GM04504 (cell line): ENCODE data around the gene USP24.
"Not testable (repeated sequence)": the region's sequence is repeated elsewhere in the genome, so short reads cannot be mapped to it uniquely, and the experiment has no call there.

Experiments
- DNase-seq: peaks from one replicate; pipeline ENCODE4 v3.0.0-alpha.2; 2012; ENCODE audit warnings: low read depth

The USP24 gene

DNA sequence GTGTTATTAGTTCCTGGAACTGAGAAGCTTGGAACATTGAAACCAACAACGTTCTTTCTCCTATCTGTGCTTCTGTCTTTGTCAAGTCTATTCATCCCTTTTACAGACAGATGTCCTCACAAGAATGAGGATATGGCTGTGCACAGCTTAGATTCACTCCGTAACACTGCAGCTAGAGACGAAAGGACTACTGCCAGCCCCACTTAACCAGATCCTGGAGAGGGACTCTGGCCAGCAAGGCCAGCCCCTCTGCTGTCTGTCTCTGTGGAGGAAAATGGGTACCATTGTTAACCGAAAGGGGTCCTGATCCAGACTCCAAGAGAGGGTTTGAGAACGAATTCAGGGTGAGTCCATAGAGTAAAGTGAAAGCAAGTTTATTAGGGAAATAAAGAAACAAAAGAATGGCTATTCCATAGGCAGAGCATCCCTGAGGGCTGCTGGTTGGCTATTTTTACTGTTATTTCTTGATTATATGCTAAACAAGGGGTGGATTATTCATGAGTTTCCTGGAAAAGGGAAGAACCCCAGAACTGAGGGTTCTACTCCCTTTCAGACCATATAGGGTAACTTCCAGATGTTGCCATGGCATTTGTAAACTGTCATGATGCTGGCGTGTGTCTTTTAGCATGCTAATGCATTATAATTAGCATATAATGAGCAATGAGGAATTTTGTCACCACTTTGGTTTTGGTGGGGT, 17.4 kb upstream of the USP24 start:
- DNase-seq, result no peak

DNA sequence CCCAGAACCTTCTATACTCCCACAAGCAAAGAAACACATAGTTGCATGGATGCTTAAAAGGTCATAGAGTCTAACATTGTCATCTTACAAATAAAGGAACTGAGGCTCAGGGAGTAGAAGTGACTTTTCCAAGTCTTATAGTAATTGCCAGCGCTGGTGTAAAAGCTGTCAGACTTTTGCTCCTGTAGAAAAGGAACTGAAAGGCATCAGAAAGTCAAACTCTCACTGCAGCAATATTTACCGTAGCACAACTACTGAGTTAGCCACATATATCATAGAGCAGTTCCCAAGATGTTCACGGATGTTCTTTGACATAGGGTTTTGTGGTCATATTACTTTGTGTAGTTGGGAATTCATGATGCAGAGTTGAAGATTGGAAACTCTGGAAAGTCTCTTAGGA, 16.6 kb upstream of the USP24 start:
- DNase-seq, result no peak

DNA sequence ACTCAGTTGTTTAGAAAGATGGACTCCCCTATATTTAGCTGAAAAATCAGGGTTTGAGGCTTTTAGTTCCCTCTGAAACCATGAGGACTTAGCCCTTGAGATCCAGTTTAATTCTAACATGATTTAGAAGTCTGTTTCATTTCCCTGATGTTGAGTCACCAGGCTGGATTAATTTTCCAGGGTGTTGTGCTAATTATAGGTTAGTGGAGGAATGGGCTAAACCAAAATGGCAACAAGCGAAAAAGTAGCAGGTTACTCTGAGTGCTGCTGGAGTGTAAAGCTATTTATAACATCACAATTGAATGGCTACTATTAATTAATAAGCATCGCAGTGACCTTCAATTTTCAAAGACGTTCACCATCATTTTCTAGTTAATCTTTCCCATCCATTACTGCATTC, 15.5 kb upstream of the USP24 start:
- no peak for DNase-seq

DNA sequence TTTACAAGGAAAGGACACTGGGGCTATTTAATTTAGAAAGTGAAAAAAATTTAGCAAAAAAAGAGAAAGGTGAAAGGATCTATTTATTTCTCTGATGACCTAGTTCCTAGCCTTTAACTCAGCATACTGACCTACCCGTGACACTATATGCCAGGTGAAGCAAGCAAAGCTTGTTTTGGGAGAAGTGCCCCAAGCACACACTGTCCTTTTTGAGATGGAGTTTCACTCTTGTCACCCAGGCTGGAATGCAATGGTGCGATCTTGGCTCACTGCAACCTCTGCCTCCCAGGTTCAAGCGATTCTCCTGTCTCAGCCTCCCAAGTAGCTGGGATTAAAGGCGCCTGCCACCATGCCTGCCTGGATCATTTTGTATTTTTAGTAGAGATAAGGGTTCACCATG, 14.6 kb upstream of the USP24 start:
- not testable (repeated sequence) for DNase-seq

DNA sequence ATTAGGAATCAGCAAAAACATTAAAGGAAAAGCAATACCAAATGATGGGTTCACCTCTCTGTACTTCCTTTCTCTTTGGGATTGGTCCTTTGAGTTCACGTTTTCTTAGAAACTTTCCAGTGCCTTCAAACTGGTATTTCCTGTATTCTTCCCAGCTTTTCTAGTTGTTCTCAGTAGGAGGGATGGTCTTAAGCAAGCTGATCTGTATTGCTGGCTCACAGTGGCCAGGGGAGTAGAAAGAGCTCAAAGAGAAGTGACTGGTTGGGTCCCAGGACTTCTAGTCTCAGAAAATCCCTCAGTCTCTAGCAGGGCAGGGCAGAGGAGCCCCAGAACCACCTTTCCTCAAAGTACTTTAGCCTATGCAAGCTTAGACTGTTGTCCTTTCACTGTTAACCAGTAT, 10.1 kb upstream of the USP24 start:
- DNase-seq, result no peak

DNA sequence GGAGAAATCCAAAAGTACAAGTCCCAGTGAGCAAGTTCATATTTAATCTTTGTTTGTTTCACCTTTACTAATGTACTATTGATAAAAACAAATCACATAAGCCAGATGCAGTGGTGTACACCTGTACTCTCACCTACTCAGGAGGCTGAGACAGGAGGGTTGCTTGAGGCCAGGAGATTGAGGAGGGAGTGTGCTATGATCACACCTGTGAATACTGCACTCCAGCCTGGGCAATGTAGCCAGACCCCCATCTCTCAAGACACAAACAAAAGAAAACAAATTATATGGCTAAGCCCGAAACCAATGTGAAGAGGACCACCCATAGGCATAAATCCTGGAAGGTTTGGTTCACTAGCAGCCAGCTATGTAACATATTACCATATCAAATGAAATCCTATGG, 9.6 kb upstream of the USP24 start:
- DNase-seq, result no peak

DNA sequence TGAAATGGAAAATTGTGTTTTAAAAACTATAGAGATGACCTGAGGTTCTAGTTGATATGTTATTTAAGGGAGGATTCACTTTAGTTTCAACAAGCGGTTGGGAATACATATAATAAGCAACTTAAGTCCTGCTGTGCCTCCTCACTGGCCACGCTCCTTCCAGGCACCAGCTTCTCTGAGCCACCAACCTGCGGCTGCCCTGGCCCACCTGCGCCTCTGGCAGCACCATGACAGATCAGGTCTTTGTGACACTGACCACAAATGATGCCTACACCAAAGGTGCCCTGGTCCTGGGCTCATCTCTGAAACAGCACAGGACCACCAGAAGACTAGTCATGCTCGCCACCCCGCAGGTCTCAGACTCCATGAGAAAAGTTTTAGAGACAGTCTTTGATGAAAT, 7.0 kb upstream of the USP24 start:
- DNase-seq, result no peak

DNA sequence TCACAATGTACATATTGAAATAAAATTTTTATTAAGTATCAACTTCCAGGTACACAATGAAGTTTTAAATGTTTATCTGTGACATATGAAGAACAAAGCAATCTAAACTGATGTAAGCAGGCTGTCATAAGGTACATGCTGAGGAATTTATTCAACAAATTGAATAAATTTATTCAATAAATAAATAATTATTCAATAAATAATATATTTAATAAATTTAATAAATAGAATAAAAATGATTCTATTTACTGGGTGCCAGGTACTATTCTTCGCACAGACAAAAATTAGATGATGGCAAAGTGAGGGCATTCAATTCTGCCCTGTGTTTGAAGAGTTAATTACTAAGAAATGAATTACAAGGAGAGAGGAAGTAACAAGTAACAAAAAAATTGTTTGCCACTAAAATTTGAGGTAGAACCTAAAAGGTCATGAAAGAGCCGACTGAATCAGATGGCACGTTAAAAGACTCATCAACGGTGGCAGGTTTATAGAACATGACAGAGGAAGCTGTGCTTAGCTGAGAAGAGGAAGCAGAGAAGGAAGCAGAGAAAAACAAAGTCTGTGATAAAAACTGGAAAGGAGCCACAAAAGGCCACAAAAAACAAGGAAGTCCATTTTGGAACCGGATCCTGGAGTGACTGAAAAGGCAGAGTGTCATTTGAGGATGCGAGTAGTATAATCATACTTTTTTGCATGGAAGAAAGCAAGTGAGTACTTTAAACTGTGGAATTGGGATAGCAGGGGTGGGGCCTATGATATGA, 2.2 kb upstream of the USP24 start:
- no peak for DNase-seq

DNA sequence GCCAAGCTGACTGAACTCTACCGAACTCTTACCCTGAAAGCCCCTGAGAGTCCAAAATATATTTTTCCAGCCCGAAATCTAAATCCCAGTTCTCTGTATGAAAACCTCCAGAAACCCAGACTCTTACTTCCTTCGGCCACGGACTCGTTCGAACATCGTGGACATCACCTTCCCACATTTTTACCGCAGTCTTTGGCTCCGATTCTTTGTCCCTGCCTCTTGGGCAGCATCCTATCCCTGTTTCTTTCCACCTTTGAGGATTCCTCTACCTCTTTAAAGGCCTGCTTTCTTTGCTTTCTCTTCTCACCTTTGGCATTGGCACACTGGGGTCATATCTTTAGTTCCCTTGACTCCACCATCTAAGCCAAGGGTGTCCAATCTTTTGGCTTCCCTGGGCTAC, 932 bp upstream of the USP24 start:
- DNase-seq, result no peak

DNA sequence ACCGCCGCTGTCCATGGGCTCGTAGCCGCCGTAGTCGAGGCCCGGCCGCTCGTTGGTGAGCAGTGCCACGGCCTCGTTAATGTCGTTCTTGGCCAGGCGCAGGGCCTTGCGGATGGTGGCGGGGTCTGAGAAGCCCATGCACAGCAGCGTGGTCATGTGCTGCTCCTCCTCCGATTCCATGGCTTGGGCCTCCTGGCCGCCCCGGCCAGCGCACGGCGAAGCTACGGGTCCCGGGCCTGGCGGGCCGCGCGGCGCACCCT, 300 bp downstream of the USP24 start:
- no peak for DNase-seq

DNA sequence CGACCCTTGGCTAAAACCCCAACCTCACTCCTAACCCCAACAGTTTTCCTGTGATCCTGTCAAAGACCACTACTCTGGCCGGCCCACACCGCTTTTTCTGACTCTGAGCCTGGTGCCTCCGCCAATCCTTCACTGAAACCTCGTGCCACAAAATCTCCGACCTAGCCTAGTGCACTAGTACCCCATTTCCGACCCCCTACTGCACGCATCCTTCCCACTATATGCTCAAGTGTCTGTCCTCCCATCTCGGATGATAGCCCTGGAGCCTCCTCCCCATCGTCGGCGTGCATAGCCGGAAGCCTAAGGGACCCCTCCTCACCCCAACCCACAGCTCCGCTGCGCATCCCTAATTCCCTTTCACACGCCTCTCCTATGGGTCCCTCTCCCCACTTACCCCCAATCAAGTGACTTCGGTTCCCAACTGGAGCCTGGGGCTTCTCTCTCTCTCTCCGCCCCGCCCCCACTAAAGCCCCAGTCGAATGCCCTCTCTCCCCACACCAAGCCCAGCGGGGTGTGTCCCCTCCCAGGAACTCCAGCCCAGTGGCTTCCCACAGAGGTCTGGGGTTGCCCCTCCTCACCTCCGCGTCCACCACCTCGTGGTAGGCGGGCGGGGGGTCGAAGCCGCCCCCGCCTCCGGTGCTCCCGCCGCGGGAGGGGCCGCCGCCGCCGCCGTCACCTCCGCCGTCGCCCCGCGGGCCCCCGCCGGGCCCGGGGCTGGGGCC, 791 bp downstream of the USP24 start:
- no peak for DNase-seq

DNA sequence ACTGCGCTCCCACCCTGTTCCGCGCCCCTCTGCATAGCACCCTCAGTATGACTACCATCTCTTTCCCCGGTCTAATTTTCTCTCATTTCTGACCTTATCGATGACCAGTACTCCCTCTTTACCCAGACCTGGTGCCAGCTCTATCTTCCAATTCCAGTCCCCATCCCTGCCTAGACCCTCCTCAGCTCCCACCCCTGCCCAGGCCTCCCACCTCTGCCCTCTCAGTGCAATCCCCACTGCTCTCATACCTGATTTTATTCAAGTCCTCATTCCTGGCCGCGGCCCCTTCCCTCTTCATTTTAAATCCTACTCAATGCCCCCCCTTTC, 1.3 kb downstream of the USP24 start:
- no peak for DNase-seq

DNA sequence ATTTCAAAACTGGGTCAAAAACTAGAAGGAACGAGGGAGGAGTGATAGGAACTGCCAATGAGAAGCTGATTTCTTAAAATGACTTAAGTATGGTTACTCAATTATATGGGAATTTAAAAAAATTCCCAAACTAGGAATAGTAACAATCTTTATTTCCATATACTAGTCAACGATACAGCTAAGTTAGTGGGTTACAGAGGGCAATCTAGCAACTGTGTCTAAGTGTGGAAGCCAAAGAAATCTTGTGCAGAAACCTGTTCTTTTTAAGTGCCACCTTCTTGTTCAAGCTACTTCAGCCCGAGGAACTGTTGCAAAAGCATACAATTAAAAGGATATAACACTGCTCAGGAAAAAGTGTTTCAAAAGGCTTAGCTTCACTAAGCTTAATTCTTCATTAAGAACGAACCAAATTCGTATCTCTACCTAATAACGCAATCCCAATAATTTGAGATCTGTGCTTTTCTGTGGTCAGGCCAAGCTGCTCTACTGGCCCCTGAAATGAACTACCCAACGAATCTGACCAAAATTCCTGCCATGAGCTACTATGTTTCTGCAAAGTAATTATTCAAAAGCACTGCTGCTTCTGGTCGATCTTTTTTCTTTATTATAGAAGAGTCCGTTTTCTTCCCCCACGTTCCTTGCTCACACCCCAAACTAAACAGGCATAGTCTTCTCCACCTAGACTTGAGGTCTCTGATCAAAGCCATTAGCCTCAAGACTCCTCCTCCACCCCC, 1.8 kb downstream of the USP24 start:
- DNase-seq, result no peak

DNA sequence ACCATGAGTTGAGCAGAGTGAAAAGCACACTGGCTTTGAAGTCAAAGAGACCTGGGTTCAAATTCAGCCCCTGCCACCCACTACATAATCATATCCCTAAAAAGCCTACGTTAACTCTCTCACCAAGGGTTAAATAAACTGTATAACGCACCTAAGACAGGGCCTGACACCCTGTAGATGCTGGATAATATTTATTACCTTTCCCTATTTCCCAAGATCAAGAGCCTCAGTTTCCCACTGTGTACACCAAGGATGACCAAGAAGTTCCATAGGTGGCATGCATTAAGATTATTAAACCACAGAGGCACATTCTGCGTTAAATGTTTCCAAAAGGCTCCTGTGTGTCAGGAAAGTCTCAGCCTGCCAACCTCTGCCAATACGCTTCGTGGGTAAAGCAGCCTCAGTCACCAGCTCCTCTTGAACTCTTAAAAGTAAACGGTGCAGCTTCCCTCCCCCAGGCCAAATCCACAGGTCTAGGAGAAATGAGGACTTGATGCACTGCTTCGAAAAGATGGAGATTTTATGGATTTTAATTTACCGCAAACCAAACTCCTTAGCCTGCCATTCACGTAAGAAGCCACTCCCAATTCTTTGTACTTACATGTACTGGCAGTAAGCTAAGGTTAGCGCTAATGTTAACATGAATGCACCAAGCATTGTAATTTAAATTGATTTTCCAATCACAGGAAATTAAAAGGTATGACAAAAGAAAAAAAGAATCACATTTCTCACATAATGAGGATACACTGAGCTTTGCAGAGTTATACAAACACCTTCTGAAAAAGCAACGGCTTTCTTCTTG, 2.6 kb downstream of the USP24 start:
- no peak for DNase-seq

DNA sequence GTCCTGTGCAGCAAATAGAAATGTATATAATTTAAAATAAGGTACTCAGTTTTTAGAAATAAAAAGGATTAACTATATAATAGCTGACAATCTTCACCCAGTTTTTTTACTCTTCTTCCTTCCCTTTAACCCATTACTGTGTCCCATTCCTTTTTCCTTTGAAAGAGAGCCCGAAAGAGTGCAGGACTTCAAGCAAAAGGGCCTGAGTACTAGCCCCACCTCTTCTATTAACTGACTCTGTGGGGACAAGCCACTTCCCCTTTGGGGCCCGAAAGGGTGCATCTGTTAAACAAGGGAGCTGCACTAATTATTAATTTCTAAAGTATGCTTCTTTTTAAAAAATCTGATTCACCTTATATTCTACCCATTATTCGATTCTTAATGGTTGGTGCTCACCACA, 3.3 kb downstream of the USP24 start:
- no peak for DNase-seq

DNA sequence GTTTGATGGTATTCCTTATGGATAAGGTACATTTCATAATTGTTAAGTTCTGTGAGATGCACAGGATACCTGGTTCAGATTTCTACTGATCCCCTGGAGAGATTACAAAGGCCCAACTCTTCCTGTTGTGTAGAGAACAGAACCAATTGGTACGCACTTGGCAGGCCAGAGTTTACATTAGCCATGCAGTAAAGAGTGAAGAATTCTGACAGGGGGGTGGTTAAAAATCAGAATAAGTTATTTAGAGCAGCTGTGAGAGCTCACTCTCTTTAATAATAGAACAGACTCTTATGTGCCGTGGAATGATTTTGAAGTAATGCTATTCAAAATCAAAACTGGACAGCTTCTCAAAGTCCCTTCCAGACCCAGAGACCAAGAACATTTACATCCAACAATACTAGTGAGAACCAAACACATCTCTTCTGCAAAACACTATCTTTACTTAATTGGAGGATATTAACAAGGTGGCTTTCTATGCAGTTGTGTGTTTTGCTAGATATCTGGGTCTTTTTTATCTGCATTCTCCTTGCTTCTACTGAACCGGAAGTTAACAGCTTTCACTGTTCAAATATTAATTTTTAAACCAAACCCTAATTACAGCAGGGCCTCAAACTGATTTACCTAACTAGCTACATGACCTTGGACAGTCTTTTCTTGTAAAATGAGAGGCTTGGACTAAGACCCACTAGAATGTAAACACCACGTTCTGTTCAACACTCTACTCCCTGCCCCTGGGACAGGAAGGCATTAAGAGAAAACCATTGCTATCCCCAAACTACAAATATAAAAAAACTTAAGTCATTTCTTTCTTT, 4.0 kb downstream of the USP24 start:
- no peak for DNase-seq

DNA sequence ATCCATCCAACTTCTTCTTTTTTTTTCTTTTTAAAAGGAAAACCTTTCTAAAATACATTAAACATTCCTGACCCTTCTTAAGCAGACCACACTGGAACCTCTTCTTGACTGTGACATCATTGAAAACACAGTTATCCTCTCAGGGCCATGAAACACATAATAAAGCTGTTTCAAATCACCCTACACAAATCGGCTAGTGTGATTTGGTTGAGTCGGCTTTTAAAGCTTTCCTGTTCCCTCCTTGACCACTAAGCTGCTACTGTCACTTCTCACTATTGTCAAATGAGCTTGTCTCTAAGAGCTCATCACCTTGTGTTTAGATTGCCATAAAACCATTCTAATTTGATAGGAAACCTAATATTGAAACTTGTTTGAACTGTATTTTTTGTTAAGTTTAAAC, 5.9 kb downstream of the USP24 start:
- no peak for DNase-seq

DNA sequence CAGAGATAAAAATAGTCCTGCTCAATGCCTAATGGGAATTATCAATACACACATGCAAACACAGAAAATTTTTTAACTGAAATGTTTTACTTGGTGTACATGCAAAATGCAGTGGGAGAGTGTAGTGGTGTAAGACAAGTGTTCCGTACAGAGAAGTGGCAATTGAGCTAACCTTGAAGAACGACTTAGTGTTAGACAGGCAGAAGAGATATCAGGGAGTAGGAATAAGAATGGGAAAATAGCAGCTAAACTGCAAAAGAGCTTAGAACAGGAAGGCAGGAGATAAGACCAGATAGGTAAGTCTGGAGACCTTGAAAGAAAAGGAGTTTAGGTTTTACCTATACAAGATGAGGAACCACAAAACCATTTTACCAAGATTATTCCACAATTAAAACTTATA, 9.0 kb downstream of the USP24 start:
- DNase-seq, result no peak

DNA sequence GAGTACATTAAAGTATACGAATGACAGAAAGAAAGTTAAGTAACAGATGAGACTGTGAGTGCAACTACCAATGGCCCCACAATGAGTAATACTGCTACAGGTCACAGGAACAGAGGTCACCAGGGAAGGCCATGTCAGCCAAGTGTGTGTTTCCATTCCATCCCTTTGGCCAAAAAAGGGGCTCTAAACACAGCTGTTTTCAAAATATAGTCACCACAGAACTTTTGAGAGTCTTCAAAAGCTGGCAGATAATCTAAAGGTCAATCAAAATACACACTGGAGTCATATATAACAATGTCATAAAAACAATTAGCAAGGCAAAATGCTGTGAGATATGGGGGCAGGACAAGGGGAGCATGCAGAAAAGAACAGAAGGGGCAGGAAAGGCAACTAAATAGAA, 10.2 kb downstream of the USP24 start:
- DNase-seq, result no peak

DNA sequence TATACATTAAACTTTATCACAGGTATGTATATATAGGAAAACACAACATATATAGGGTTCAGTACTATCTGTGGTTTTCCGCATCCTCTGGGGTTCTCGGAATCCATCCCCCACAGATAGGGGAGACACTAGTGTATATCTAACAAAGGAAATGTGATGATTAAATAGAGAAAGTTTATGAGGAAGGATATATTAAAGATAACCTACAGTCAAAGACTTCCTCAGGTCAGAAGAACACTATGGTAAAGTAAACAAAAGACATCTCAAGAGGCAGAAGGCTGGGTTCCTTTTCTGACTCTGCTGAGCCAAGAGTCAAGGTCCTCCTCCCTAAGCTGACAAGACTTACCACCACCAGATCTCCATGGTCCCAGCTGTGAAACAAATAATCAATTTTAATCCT, 12.1 kb downstream of the USP24 start:
- DNase-seq, result no peak

DNA sequence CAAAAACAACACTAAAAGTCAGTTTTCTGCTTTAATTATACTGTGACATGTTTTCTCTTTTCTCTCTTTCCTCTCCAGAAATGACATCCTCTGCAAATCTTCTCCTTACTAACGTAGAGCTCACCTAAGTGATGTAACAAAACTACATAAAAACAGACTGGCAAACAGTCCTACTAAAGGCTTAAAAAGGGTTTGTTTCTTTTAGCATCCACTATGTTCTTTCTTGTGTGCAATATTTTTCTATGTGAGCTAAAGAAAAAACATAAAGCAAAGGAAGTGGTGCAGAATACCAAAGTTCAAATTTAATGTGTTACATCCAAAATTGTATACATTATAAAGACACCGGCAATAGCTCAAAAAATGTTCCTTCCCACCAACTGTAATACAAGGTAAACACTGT, 14.5 kb downstream of the USP24 start:
- no peak for DNase-seq
